MG63 (cell line): ENCODE data around the gene SUSD3. TPM values are rescaled to one million over a fixed set of nuclear protein-coding genes. Genes with fewer than 3 reads are reported as not detected.

Experiments used
- DNase-seq: peaks from one replicate; pipeline ENCODE4 v3.0.0-alpha.2; 2020
- H3K27me3 ChIP-seq: fragments of 250-450 bp; sonication (Bioruptor Pico); 2 replicates; pipeline ENCODE4 v1.5.1; 2020; ENCODE audit warnings: mild to moderate bottlenecking, moderate library complexity
- H3K36me3 ChIP-seq: fragments of 250-450 bp; sonication (Bioruptor Pico); 2 replicates; pipeline ENCODE4 v1.5.1; 2020; ENCODE audit warnings: mild to moderate bottlenecking, moderate library complexity
- H3K4me3 ChIP-seq: fragments of 250-450 bp; sonication (Bioruptor Pico); 2 replicates; pipeline ENCODE4 v1.5.1; 2020; ENCODE audit warnings: mild to moderate bottlenecking, moderate library complexity
- H3K9me3 ChIP-seq: fragments of 250-450 bp; sonication (Bioruptor Pico); 2 replicates; pipeline ENCODE4 v1.5.1; 2020; ENCODE audit warnings: mild to moderate bottlenecking, moderate library complexity
- total RNA-seq: library from RNA; depleted of rRNA; stranded (reverse); fragments of >200 nt; shearing (Covaris generic); gene quantifications from 2 replicates; pipeline ENCODE4 v1.2.3, GENCODE V29; 2014; ENCODE audit warnings: low replicate concordance

SUSD3 gene
- total RNA-seq, 1 experiment from 2014 or later = 0.40 TPM

- H3K36me3 ChIP-seq = no peaks in the 10 kb centered on the region
- no peaks in the 10 kb centered on the region for H3K27me3 ChIP-seq
- no peak for DNase-seq
- no peak overlapping the region for H3K4me3 ChIP-seq
- no peaks in the 10 kb centered on the region for H3K9me3 ChIP-seq
These were observed 33.4 kb upstream of the SUSD3 start for GRCh38 chr9:93024986-93025630.

GRCh38 chr9:93025736-93026135, 32.8 kb upstream of the SUSD3 start:
- Histone ChIP-seq H3K36me3 (no peaks in the 10 kb centered on the region), H3K9me3 (no peaks in the 10 kb centered on the region), H3K4me3 (no peak overlapping the region), H3K27me3 (no peaks in the 10 kb centered on the region)
- no peak for DNase-seq

- no peaks in the 10 kb centered on the region for H3K36me3 ChIP-seq
- no peaks in the 10 kb centered on the region for H3K9me3 ChIP-seq
- no peaks in the 10 kb centered on the region for H3K27me3 ChIP-seq
- no peak for DNase-seq
- H3K4me3 ChIP-seq = no peak overlapping the region
These were observed 31.9 kb upstream of the SUSD3 start for GRCh38 chr9:93026640-93027039.

- no peak for DNase-seq
- Histone ChIP-seq H3K36me3 (no peaks in the 10 kb centered on the region), H3K9me3 (no peaks in the 10 kb centered on the region), H3K27me3 (no peaks in the 10 kb centered on the region), H3K4me3 (no peak overlapping the region)
These were observed 30.8 kb upstream of the SUSD3 start for GRCh38 chr9:93027750-93028149.

- H3K4me3 ChIP-seq = no peak overlapping the region
- DNase-seq = no peak
- H3K36me3 ChIP-seq = no peaks in the 10 kb centered on the region
- no peaks in the 10 kb centered on the region for H3K27me3 ChIP-seq
- H3K9me3 ChIP-seq = no peaks in the 10 kb centered on the region
These were observed 30.0 kb upstream of the SUSD3 start for GRCh38 chr9:93028448-93029006.

GRCh38 chr9:93030642-93031628, 27.6 kb upstream of the SUSD3 start:
- DNase-seq = no peak
- H3K9me3 ChIP-seq = no peaks in the 10 kb centered on the region
- H3K36me3 ChIP-seq = no peaks in the 10 kb centered on the region
- H3K4me3 ChIP-seq = no peak overlapping the region
- no peaks in the 10 kb centered on the region for H3K27me3 ChIP-seq

GRCh38 chr9:93031629-93032430, 26.7 kb upstream of the SUSD3 start:
- Histone ChIP-seq H3K4me3 (no peak overlapping the region), H3K27me3 (no peaks in the 10 kb centered on the region), H3K9me3 (no peaks in the 10 kb centered on the region), H3K36me3 (no peaks in the 10 kb centered on the region)
- DNase-seq = peak; percentile 21

GRCh38 chr9:93032545-93032944, 26.0 kb upstream of the SUSD3 start:
- no peak overlapping the region for H3K4me3 ChIP-seq
- H3K27me3 ChIP-seq = no peaks in the 10 kb centered on the region
- no peaks in the 10 kb centered on the region for H3K9me3 ChIP-seq
- H3K36me3 ChIP-seq = no peaks in the 10 kb centered on the region
- no peak for DNase-seq

- Histone ChIP-seq H3K36me3 (no peaks in the 10 kb centered on the region), H3K9me3 (no peaks in the 10 kb centered on the region), H3K4me3 (no peak overlapping the region), H3K27me3 (no peaks in the 10 kb centered on the region)
- DNase-seq = no peak
These were observed 25.0 kb upstream of the SUSD3 start for GRCh38 chr9:93033531-93033930.

- H3K9me3 ChIP-seq = no peaks in the 10 kb centered on the region
- no peaks in the 10 kb centered on the region for H3K36me3 ChIP-seq
- no peaks in the 10 kb centered on the region for H3K27me3 ChIP-seq
- H3K4me3 ChIP-seq = no peak overlapping the region
- DNase-seq = no peak
These were observed 23.3 kb upstream of the SUSD3 start for GRCh38 chr9:93035106-93035660.

GRCh38 chr9:93035821-93036351, 22.6 kb upstream of the SUSD3 start:
- H3K27me3 ChIP-seq = no peaks in the 10 kb centered on the region
- no peaks in the 10 kb centered on the region for H3K9me3 ChIP-seq
- DNase-seq = no peak
- H3K36me3 ChIP-seq = no peaks in the 10 kb centered on the region
- H3K4me3 ChIP-seq = no peak overlapping the region

- DNase-seq = no peak
- no peaks in the 10 kb centered on the region for H3K9me3 ChIP-seq
- H3K4me3 ChIP-seq = no peak overlapping the region
- no peaks in the 10 kb centered on the region for H3K27me3 ChIP-seq
- H3K36me3 ChIP-seq = no peaks in the 10 kb centered on the region
These were observed 21.5 kb upstream of the SUSD3 start for GRCh38 chr9:93036887-93037475.

GRCh38 chr9:93037476-93037971, 21.0 kb upstream of the SUSD3 start:
- Histone ChIP-seq H3K36me3 (no peaks in the 10 kb centered on the region), H3K9me3 (no peaks in the 10 kb centered on the region), H3K27me3 (no peaks in the 10 kb centered on the region), H3K4me3 (no peak overlapping the region)
- DNase-seq = no peak

GRCh38 chr9:93038918-93039317, 19.6 kb upstream of the SUSD3 start:
- DNase-seq = no peak
- Histone ChIP-seq H3K4me3 (no peak overlapping the region), H3K9me3 (no peaks in the 10 kb centered on the region), H3K27me3 (no peaks in the 10 kb centered on the region), H3K36me3 (no peaks in the 10 kb centered on the region)

GRCh38 chr9:93039456-93039855, 19.0 kb upstream of the SUSD3 start:
- no peak overlapping the region for H3K4me3 ChIP-seq
- no peak for DNase-seq
- no peaks in the 10 kb centered on the region for H3K27me3 ChIP-seq
- H3K9me3 ChIP-seq = no peaks in the 10 kb centered on the region
- no peaks in the 10 kb centered on the region for H3K36me3 ChIP-seq

GRCh38 chr9:93039976-93040375, 18.5 kb upstream of the SUSD3 start:
- Histone ChIP-seq H3K27me3 (no peaks in the 10 kb centered on the region), H3K9me3 (no peaks in the 10 kb centered on the region)

More at GRCh38 chr9:93039976-93040375, 18.5 kb upstream of the SUSD3 start:
- Histone ChIP-seq H3K36me3 (no peaks in the 10 kb centered on the region), H3K4me3 (no peak overlapping the region)
- DNase-seq = no peak
